ENCODE results near the gene SLC38A5. TPM values are rescaled to one million over a fixed set of nuclear protein-coding genes. Genes with fewer than 3 reads are reported as not detected.

The SLC38A5 gene
- total and polyA plus RNA-seq, 2 experiments from 2014 or later = not detected

DNA sequence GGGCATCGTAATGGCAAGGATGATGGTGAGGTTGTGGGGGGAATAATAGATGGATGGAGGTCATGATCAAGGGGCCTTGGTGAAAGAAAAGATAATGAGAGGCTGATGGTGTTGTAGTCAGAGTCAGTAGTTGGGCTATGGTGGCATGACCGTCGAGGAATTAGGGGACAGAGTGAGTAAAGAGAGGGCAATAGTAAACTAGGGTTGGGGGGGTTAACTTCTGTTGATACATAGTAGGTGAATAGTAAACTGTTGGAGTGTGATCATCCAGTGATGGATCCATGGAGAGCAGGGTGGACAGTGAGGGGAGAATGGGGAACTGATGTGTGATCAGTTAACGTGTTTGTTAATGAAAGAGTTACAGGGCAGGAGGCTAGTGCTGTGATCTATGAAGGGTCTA lies 6.9 kb upstream of the SLC38A5 start:
- Histone ChIP-seq H3K27ac (no peak overlapping the region), H3K4me1 (ENCODE audit: low read depth) (no peaks in the 10 kb centered on the region), H3K4me3 (peak overlapping the region; percentile 74), H3K27me3 (no peaks in the 10 kb centered on the region), H3K36me3 (no peaks in the 10 kb centered on the region), H3K9me3 (ENCODE audit: low read depth) (no peaks in the 10 kb centered on the region)
- TF ChIP-seq, protein P1, sequence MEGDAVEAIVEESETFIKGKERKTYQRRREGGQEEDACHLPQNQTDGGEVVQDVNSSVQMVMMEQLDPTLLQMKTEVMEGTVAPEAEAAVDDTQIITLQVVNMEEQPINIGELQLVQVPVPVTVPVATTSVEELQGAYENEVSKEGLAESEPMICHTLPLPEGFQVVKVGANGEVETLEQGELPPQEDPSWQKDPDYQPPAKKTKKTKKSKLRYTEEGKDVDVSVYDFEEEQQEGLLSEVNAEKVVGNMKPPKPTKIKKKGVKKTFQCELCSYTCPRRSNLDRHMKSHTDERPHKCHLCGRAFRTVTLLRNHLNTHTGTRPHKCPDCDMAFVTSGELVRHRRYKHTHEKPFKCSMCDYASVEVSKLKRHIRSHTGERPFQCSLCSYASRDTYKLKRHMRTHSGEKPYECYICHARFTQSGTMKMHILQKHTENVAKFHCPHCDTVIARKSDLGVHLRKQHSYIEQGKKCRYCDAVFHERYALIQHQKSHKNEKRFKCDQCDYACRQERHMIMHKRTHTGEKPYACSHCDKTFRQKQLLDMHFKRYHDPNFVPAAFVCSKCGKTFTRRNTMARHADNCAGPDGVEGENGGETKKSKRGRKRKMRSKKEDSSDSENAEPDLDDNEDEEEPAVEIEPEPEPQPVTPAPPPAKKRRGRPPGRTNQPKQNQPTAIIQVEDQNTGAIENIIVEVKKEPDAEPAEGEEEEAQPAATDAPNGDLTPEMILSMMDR (IDR thresholded peaks at IDR 0.05; ENCODE audit: low read depth, low read length) = no peak
- DNase-seq (ENCODE audit: low read depth in 1 of 2, low spot score in 1 of 2) = no peak

DNA sequence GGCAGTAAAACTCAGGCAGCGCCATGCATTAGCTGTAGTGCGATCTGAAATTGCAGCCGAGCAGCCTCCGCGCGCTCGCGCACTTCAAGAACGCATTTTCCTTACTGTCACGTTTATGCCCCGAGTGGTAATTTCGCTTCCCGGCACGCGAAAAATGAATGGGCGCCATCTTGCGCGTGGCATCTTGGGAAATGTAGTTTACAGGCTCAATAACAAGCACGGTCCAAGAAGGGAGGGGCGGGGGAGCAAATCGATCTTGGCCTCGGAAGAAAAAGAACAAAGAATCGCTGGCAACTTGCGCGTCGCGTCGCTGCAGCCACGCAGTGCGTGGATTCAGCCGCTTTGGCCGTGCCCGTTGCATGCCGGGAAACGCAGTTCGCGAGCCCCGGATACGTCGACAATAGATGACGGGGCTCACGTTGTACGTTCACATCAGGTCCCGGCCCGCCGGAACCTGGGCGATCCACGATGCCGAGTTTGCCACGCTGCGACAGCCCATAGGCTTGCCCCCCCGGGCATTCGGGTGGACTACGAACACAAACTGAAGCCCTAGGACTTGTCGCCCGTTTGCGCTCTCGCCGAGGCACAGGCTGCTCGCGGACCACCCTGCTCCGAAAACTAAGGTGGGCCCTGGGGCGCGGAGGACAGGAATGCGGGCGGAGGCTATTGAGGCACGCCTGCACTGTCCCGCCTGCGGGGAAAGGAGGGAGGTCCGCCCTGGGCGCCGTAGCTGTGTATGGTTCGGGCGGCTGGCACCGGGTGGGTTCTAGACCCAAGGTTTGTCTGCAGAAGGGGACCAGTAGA lies 5.9 kb upstream of the SLC38A5 start, which contains the start of gene FTSJ1:
Gene FTSJ1 (plus strand): TSS at position 426 of the 804 bp plus-strand sequence. CDS start 1,849 bp downstream, outside the sequence.
- Histone ChIP-seq H3K27me3 (no peaks in the 10 kb centered on the region), H3K27ac (peak within 1 kb of the TSS; percentile 21)

DNA sequence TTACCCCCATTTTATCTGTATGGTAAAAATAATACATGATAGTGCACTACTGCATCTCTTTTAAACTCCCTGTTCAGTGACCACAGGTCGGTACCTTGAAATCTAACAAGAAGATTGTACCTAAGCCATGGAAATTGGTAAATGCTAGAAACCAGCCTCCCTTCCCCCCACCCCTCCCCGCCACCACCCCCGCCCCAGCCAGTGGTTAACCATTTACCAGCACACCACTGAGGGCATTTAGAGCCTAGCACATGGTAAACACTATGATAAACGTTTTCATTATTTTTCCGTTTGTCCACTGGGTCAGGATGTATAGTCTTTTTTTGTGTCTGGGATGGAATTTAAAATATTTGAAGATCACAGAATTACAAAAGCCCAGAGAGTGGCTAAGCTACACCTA lies 5.2 kb upstream of the SLC38A5 start:
- Histone ChIP-seq H3K27me3 (no peaks in the 10 kb centered on the region), H3K27ac (no peak overlapping the region), H3K4me1 (ENCODE audit: low read depth) (no peaks in the 10 kb centered on the region), H3K9me3 (ENCODE audit: low read depth) (no peaks in the 10 kb centered on the region), H3K36me3 (no peaks in the 10 kb centered on the region), H3K4me3 (peak overlapping the region; percentile 74)
- TF ChIP-seq, protein P1 (IDR thresholded peaks at IDR 0.05; ENCODE audit: low read depth, low read length) = no peak
- no peak for DNase-seq (ENCODE audit: low read depth in 1 of 2, low spot score in 1 of 2)

More for the DNA sequence above, 5.9 kb upstream of the SLC38A5 start, which contains the start of gene FTSJ1:
- H3K4me3 ChIP-seq = peak within 1 kb of the TSS; percentile 74
- TF ChIP-seq, protein P1 (IDR thresholded peaks at IDR 0.05; ENCODE audit: low read depth, low read length) = no peak
- H3K4me1 ChIP-seq (ENCODE audit: low read depth) = no peaks in the 10 kb centered on the region
- DNase-seq (ENCODE audit: low read depth in 1 of 2, low spot score in 1 of 2) = peak; percentile 70 to 95
- H3K9me3 ChIP-seq (ENCODE audit: low read depth) = no peaks in the 10 kb centered on the region
- H3K36me3 ChIP-seq = no peaks in the 10 kb centered on the region

DNA sequence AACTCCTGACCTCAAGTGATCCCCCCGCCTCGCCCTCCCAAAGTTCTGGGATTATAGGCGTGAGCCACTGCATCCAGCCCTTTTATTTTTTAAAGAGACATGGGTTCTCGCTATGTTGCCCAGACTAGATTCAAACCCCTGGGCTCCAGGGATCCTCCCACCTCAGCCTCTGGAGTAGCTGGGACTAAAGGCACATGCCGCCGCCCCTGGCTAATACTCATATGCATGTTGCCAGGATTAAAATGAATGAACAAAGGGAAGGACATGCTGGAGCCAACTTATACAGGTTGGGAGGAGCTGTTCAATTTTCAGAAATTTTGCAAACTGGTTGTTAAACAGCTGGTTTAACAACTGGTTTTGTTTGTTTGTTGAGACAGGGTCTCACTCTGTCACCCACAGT lies 4.5 kb upstream of the SLC38A5 start:
- Histone ChIP-seq H3K4me3 (no peak overlapping the region), H3K9me3 (ENCODE audit: low read depth) (no peaks in the 10 kb centered on the region), H3K27me3 (peaks cover 5% of the 10 kb centered on the region), H3K27ac (no peak overlapping the region), H3K36me3 (no peaks in the 10 kb centered on the region), H3K4me1 (ENCODE audit: low read depth) (no peaks in the 10 kb centered on the region)
- TF ChIP-seq, protein P1 (IDR thresholded peaks at IDR 0.05; ENCODE audit: low read depth, low read length) = no peak
- no peak for DNase-seq (ENCODE audit: low read depth in 1 of 2, low spot score in 1 of 2)

DNA sequence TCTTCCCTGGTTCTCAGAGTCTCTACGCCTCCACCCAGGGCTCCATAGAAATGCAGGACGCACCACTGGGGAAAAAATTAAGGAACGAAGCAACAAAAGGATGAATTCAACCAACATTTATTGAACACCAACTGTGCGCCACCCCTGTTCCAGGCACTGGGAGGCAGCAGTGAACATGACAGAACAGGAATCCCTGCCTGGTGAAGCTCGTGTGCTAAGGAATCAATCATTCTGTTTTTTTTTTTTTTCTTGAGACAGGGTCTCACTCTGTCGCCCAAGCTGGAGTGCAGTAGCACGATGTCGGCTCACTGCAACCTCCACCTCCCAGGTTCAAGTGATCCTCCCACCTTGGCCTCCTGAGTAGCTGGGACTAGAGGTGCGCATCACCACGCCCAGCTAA lies 4.1 kb upstream of the SLC38A5 start:
- H3K4me1 ChIP-seq (ENCODE audit: low read depth) = no peaks in the 10 kb centered on the region
- H3K9me3 ChIP-seq (ENCODE audit: low read depth) = no peaks in the 10 kb centered on the region
- DNase-seq (ENCODE audit: low read depth in 1 of 2, low spot score in 1 of 2) = no peak
- no peak overlapping the region for H3K27ac ChIP-seq
- no peak overlapping the region for H3K4me3 ChIP-seq
- H3K36me3 ChIP-seq = no peaks in the 10 kb centered on the region
- H3K27me3 ChIP-seq = peaks cover 9% of the 10 kb centered on the region
- TF ChIP-seq, protein P1 (IDR thresholded peaks at IDR 0.05; ENCODE audit: low read depth, low read length) = peak; percentile 28

Measured in cardiac muscle cell (in vitro differentiated cells and primary cell).